Erythroblast (primary cell): ENCODE data around the gene ADARB1.

Experiments used
- DNase-seq, 2 experiments: peaks; one replicate each; lab custom pipeline; 2025; lab: John Stamatoyannopoulos, UW
- GATA1 ChIP-seq: IDR thresholded peaks from 2 replicates; pipeline ENCODE4 v1.6.1; 2011; ENCODE audit warnings: low read depth, mild to moderate bottlenecking, control low read depth, low read length, moderate library complexity
- POLR2A ChIP-seq: IDR thresholded peaks from 2 replicates; pipeline ENCODE4 v1.6.1; 2011; ENCODE audit warnings: mild to moderate bottlenecking, low read length

Gene ADARB1

DNA sequence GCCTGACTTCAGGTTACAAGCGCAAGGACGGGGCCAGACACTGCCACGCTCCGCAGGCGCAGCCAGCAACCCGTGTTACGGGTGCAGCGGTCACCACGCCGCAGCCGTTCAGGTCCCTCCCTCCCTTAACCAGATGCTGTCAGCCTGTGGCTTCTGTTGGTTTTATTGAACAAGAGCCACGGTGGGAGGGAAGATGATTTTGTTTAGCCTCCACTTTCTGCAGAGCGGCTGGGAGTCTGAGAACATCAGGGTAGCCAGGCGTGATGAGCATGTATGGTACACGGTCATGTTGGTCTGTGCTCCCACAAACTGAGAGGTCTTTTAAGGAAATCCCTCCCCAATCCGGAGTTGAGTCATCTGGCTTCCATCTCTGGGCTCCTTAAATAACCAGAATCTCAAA, 18.5 kb upstream of the ADARB1 start:
- TF ChIP-seq POLR2A, result no peak
- no peak for TF ChIP-seq GATA1
- no peak for DNase-seq

DNA sequence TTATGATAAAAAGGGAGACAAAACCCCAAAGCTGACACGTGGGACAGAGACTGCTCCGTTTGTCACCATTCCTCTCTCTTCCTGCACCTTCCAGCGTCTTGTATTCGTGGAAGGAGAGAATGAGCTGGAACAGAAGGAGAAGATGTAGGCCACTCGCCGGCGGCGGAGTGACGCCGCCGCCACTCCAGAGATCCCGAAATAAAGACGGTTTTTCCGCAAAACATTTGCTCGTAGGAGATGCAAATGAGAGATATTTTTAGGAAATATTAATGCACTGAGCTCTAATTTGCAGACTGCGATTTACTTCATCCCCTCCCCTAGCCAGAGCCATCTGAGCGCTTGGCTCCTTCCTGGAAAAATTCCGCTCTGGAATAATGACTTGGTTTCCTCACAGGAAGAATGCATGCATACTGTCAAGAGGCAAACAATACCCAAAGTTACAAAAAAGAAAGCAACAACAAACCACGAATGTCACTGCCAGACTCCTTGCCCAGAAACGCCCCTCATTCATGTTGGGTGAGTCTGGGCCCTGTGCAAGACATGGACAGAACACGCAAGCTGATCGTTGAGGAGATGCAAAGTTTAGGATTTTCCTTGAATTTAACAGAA, 18.0 kb upstream of the ADARB1 start:
- TF ChIP-seq GATA1, result no peak
- TF ChIP-seq POLR2A, result no peak
- no peak for DNase-seq

DNA sequence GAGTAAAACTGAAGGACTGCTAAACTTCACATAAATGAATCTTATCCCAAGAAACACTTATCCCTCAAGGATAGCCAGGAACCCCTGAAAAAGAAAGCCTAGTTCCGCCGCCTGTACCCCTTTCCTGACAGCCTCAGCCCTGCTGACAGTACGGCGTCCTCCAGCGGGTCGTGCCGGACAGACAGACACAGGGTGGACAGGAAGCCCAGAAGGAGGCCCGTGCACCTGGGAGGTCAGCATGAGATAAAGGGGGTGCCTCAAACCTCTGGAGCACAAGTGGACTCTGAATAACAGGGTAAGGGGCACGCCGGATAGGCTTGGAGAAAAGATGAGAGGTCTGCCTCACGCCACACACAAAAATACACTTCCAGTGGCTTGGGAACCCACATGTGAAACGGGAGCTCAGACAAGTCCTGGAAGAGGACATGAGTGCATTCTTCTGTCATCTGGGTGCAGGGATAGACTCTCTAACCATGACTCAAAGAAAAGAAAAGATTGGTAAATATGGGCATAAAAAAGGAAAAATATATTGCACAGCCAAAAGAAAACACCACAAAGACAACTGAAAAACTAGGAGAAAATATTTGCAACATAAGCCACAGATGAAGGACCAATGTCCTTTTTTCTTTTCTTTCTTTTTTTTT, 17.3 kb upstream of the ADARB1 start:
- TF ChIP-seq POLR2A (no peak), GATA1 (no peak)
- no peak for DNase-seq

DNA sequence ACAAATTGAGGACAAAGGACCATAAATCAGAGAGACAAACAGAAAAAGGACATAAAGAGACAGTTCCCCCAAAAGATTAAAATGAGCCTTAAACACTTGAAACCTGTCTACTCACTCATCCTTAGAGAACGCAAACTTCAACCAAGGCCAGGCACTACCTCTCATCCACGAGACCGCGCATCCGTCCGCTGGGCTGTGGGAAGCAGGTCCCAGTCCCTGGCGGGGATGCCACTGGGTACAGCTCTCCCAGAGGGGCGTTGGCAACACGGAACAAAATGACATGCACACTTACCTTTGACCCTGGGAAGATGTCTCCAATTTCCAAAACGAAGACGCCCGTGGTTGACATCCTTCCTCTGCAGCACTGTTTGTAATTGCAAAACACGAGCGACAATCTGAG, 16.5 kb upstream of the ADARB1 start:
- DNase-seq, result no peak
- no peak for TF ChIP-seq GATA1

DNA sequence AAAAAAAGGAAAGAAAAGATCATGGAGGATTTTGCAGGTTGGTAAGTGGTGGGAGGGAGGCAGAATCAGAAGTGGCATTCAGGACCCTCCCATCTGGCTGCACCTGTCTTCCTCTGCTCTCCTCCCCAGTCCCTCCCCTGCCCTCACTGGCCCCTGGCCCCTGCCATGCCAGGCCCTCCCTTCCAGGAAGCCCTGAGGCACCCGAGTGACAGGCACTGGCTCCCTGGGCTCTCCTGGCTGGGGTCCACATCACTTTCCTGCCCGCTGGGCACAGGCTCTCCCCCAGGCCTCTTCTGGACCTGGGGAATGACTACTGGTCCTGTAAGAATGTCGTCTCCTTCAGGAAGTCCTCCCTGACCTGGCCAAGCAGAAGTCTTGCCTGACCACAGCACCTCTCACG, 15.3 kb upstream of the ADARB1 start:
- TF ChIP-seq GATA1 (no peak), POLR2A (no peak)
- no peak for DNase-seq

DNA sequence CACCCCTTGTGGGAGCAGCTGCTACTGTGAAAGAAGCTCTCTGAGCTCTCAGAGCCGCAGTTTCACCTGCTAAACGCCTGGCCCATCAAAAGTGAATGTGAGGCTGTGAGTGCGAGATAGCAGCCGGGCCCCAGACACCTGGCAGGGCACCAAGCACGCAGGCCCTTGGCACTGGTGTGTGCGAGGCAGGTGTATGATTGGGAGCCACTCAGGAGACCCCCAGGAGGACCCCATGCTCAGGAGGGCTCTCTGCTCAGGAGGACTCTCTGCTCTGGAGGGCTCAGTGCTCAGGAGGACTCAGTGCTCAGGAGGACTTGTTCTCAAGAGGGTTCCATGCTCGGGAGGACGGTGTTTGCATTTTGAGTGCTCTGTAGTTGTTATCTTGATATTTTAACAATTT, 14.3 kb upstream of the ADARB1 start:
- no peak for TF ChIP-seq GATA1
- TF ChIP-seq POLR2A, result no peak
- no peak for DNase-seq

DNA sequence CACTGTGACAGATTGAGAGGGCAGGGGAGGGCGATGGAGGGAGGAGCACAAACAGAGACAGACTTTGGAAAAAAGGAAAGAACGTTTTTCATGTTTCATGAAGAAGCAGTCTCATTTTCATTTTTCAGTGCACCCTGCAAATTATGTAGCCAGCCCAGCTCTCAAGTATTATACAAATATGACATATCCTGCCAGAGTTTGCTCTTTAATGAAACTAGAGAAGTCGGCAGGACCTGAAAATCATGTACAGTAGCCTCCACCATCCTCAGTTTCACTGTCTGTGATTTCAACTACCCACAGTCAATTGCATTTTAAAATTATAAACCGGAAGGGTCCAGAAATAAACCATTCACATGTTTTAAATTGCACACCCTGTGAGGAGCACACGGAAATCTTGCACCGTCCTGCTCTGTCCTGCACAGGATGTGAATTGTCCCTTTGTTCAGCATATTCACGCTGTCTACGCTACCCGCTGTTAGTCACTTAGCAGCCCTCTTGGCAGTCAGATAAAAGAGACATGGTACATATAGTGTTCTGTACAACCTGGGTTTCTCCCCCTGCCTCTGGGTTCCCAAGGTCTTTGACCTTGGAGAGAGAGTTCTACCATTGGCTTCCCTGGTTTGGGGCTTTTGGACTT, 13.6 kb upstream of the ADARB1 start:
- no peak for DNase-seq

DNA sequence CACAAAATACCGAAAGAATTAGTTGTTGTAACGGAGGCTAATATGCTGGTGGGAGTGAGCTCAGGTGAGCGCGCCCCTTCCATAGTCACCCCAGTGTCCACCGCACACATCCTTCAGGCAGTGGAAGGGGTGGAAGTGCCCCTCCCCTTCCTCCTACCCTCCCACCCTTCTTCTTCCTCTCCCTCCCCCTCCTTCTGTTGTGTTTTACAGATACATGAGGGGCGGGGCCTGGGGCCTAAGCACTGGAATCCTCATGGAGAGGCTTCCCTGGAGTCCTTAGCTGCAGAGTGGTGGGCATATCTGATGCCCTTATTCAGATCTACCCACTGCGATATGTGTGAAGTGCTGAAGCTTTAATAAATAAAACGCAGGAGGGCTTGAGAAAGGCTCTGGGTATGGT, 10.3 kb upstream of the ADARB1 start:
- no peak for DNase-seq
- TF ChIP-seq POLR2A, result no peak
- TF ChIP-seq GATA1, result no peak

More for the DNA sequence above, 13.6 kb upstream of the ADARB1 start:
- no peak for TF ChIP-seq GATA1
- TF ChIP-seq POLR2A, result no peak

DNA sequence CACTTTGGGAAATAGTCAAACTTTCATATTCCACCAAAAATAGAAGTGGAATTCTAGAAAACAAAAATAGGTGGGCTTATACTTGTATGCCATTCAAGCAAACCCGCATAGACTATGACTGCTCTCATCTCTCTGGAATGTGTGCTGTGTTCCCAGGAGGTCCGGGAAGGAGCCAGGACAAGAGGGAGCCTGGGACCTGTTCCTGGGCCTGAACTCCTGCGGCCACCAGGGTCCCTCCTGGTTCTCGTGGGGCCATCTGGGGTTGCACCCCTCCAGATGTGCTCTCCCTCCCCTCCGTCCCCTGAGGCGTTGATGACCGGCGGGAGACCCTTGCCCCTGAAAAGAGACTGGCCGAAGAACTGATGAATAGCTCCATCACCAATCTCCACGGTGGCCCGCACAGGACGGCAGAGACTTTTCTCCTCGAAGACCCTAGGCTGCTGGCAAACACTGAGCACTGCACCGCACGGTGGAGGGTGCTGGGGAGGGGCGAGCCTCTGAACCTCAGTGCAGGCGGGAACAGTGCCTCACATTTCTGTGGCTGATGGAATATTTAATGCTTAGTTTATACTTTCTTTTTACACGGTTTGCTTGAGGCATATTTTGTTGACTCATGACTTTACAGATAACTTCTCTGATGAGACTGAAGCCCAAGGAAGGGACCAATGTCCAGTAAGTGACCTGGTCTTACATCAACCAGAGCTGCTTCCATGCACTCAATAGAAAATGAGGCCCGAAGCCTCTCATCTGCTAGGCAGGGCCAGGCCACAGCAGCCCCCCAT, 9.6 kb upstream of the ADARB1 start:
- no peak for DNase-seq
- TF ChIP-seq GATA1 (no peak), POLR2A (no peak)

DNA sequence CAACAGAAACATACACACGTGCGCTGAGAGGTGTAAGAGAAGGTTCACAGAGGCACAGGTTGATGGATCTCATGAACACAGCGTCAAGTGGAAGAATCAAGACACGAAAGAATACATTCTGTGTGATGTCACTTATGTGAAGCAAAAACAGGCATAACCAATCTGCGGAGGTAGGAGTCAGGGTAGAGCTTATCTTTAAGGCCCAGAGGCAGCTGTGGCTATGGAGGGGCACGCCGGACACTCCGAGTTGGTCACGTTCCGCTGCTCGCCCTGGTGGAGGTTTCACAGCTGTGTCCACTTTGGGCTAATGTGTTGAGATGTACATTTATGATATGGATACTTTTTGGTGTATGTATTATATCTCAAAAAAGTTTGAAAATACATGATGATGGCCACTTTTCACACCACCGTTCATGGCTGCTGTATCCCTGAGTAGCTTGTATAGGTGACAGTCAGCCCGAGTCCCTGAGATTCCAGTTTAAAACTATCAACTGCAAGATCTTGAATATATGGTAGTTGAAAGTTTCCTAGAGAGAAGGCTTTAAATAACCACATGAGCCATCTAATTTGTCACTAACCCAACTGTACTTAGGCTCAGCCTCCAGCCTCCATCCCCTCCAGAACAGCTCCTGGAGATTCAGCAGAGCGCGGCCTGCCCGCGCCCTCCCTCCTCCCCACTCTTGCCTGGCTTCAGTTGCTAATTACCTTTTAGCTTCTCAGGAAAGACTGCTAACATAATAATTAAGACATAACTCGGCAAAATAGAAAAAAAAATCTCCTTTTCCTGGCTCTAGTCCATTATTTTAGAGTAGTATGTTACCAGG, 6.7 kb upstream of the ADARB1 start:
- TF ChIP-seq POLR2A (no peak), GATA1 (no peak)
- peak; percentile 20 to 50 for DNase-seq

DNA sequence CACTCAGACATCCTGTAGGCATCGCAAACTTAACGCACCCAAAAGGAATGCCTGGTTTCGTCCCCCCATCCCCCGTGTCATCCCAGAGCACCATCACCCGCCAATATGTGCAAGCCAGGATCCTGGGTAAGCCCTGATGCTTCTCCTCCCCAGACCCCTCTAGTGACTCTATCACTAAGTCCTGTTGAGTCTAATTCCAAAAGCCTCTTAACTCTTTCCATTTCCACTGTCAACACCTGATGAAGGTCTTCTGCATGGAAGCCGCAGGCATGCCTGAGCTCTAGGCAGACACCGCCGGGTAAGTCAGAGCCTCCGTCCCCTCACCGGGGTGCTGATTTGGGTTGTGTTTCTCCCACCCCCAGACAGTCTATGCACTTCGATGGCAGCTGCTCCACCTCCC, 5.3 kb upstream of the ADARB1 start:
- TF ChIP-seq POLR2A (no peak), GATA1 (no peak)
- no peak for DNase-seq

DNA sequence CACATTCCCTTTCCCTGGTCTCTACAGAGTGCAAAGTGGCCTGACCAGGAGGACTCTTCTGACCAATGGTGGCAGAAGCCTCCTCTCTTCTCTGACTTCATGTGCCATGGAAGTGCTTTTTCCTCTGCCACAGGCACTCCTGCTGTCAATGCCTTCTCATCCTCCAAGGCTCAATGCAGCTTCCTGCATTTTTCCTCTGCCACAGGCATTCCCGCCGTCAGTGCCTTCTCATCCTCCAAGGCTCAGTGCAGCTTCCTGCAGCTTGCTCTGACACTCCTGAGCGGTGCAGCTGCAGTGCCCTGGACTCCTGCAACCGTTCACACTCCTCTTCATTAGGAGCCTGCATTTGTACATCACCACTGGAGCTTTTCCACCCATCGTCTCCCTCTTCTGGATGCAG, 4.7 kb upstream of the ADARB1 start:
- no peak for DNase-seq
- TF ChIP-seq POLR2A (no peak), GATA1 (no peak)

DNA sequence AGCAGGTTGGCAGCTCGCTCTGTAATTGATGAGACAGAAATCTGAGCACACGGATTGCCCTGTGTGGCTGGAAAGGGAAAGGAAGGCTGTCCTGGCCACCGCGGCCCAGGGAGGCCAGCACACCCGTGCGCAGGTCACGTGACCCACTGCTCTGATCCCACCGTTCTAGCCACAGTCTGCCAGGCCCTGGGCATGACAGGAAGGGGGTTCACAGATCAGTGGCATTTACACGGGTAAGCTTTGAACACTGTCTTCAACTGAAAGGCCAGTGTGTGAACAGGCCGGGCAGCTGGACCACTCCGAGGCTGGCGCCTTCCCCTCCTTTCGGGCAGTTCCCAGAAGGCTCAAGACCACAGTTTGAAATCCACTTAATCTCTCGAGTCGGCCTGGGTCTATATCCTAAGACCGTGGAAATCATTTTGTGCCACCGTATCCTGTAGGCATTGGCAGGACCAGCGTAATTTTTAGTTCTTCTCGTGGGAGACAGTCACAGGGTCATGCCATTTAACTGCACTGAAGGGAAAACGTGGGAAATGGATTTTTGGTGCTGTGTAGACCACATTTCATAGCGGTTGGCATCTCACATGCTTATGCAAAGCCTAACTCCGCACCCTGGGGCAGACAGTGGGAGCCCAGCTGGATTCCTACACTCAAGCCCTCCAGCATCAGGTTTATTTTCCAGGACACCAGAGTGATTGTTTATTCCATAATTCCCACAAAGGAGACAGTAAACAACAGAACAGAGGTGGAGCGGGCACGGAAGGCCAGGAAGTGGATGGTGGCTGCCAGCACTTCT, 3.1 kb upstream of the ADARB1 start:
- no peak for DNase-seq
- no peak for TF ChIP-seq GATA1
- TF ChIP-seq POLR2A, result no peak
